Measurements from ENCODE around the gene KRTAP10-3. TPM values are rescaled to one million over a fixed set of nuclear protein-coding genes. Genes with fewer than 3 reads are reported as not detected.

KRTAP10-3 gene
- total RNA-seq, 1 experiment from 2014 or later: not detected

- no peak for DNase-seq (ENCODE audit: low read depth, low spot score)
- H3K27ac ChIP-seq (ENCODE audit: low read length): no peak overlapping the region
- ChIA-PET CTCF (interaction anchor here (0.6 kb wide), 1 partner anchor 220 kb away, joined by 3 read pairs; no protein-coding TSS in a partner anchor), POLR2A (no interaction called here)
- peaks cover 2% of the 10 kb centered on the region; the same call in 1 of the 2 replicates for H3K36me3 ChIP-seq (ENCODE audit: control insufficient read depth, insufficient read depth, low read length)
- intact Hi-C loops (cut with micrococcal nuclease; ENCODE audit: unreplicated experiment): no loop called here
- no peaks in the 10 kb centered on the region for H3K9me3 ChIP-seq (ENCODE audit: control insufficient read depth, insufficient read depth, low read depth, low read length)
- TF ChIP-seq SIN3A (IDR thresholded peaks at IDR 0.05; ENCODE audit: borderline replicate concordance, insufficient read depth, low read depth, low read length): no peak
- TF ChIP-seq REST (IDR thresholded peaks at IDR 0.05; ENCODE audit: insufficient read depth in 1 of 2, low read depth in 2 of 2, low read length in 1 of 2): no peak
- no peak for TF ChIP-seq CTCF (IDR thresholded peaks at IDR 0.05)
- TF ChIP-seq POLR2AphosphoS5 (IDR thresholded peaks at IDR 0.05; ENCODE audit: low read depth, low read length): no peak
- no peak for TF ChIP-seq TCF7L2 (IDR thresholded peaks at IDR 0.05; ENCODE audit: low read depth, low read length)
- H3K27me3 ChIP-seq (ENCODE audit: control insufficient read depth, insufficient read depth, low read length): no peaks in the 10 kb centered on the region
- H3K4me1 ChIP-seq (ENCODE audit: control insufficient read depth, insufficient read depth, low read length): no peaks in the 10 kb centered on the region
- BruUV-seq (replicated peaks): no TSS peak
- no peak for ATAC-seq
- H3K4me3 ChIP-seq (ENCODE audit: low read depth in 2 of 2, low read length in 2 of 2): no peak overlapping the region
- in situ Hi-C loops (cut with HindIII; ENCODE audit: low pct_unique_long_range_greater_than_20kb, low sequenced_read_pairs): no loop called here
Measured at GRCh38 chr21:44521928-44522752, 36.5 kb downstream of the KRTAP10-3 start.

- intact Hi-C loops (cut with micrococcal nuclease; ENCODE audit: unreplicated experiment): no loop called here
- CTCF ChIA-PET: no interaction called here
- no peaks in the 10 kb centered on the region for H3K27me3 ChIP-seq (ENCODE audit: control insufficient read depth, insufficient read depth, low read length)
- H3K4me1 ChIP-seq (ENCODE audit: control insufficient read depth, insufficient read depth, low read length): no peaks in the 10 kb centered on the region
- DNase-seq (ENCODE audit: low read depth, low spot score): no peak
- in situ Hi-C loops (cut with HindIII; ENCODE audit: low pct_unique_long_range_greater_than_20kb, low sequenced_read_pairs): no loop called here
- H3K4me3 ChIP-seq (ENCODE audit: low read depth in 2 of 2, low read length in 2 of 2): no peak overlapping the region
- BruUV-seq (replicated peaks): no TSS peak
- ATAC-seq: no peak
- H3K36me3 ChIP-seq (ENCODE audit: control insufficient read depth, insufficient read depth, low read length): peaks cover 2% of the 10 kb centered on the region; the same call in 1 of the 2 replicates
- TF ChIP-seq REST (IDR thresholded peaks at IDR 0.05; ENCODE audit: insufficient read depth in 1 of 2, low read depth in 2 of 2, low read length in 1 of 2) (no peak), SIN3A (IDR thresholded peaks at IDR 0.05; ENCODE audit: borderline replicate concordance, insufficient read depth, low read depth, low read length) (no peak), CTCF (IDR thresholded peaks at IDR 0.05) (no peak), POLR2AphosphoS5 (IDR thresholded peaks at IDR 0.05; ENCODE audit: low read depth, low read length) (no peak), TCF7L2 (IDR thresholded peaks at IDR 0.05; ENCODE audit: low read depth, low read length) (no peak)
- no peaks in the 10 kb centered on the region for H3K9me3 ChIP-seq (ENCODE audit: control insufficient read depth, insufficient read depth, low read depth, low read length)
- no peak overlapping the region for H3K27ac ChIP-seq (ENCODE audit: low read length)
- POLR2A ChIA-PET: no interaction called here
Measured at GRCh38 chr21:44521301-44521927, 37.2 kb downstream of the KRTAP10-3 start.
